Measurements from ENCODE around the gene SERINC4. TPM values are rescaled to one million over a fixed set of nuclear protein-coding genes. Genes with fewer than 3 reads are reported as not detected.

Gene SERINC4
- total and polyA plus RNA-seq, 2 donors (not counting 1 experiment from before 2014, with no cell fraction given): 0.32 TPM; not detected in 1

- Mint-ChIP-seq H3K27me3 (no peaks in the 10 kb centered on the region), H3K27ac (no peak overlapping the region), H3K4me3 (no peak overlapping the region), H3K4me1 (peaks cover 19% of the 10 kb centered on the region), H3K9me3 (ENCODE audit: insufficient read depth) (no peaks in the 10 kb centered on the region)
- ChIA-PET POLR2A (interaction anchor here (1.1 kb wide), 1 partner anchor 55 kb away, joined by 3 read pairs; the partner anchor contains the start of gene MFAP1), CTCF (interaction anchor here (0.7 to 11.4 kb wide), 16 partner anchors 9 to 146 kb away, joined by 4 to 150 read pairs (median 6); partner anchors contain the start of genes HYPK, MFAP1, PDIA3 and SERF2)
- Histone ChIP-seq H4K20me1 (ENCODE audit: control insufficient read depth, insufficient read depth, low read length, poor library complexity, severe bottlenecking) (peaks cover 50% of the 10 kb centered on the region), H3K9me3 (ENCODE audit: control extremely low read depth in 1 of 3, control insufficient read depth in 2 of 3, insufficient read depth in 1 of 3, low read length in 2 of 3) (no peaks in the 10 kb centered on the region), H3K36me3 (replicated peaks in 1 of 2; ENCODE audit: control extremely low read depth in 1 of 2, control insufficient read depth in 1 of 2, extremely low read depth in 1 of 2, insufficient read depth in 2 of 2, low read length in 1 of 2) (peaks cover 24 to 81% of the 10 kb centered on the region in 2 experiments), H3K4me3 (ENCODE audit: control extremely low read depth in 1 of 5, extremely low read depth in 1 of 5, insufficient read depth in 1 of 5, low read depth in 2 of 5, low read length in 4 of 5) (no peak overlapping the region), H3K27ac (ENCODE audit: low read length in 2 of 2) (no peak overlapping the region), H3K4me1 (ENCODE audit: control insufficient read depth in 2 of 2, insufficient read depth in 2 of 2, low read length in 2 of 2) (no peaks in the 10 kb centered on the region), H3K79me2 (ENCODE audit: control insufficient read depth, insufficient read depth, low read length) (no peaks in the 10 kb centered on the region), H3K27me3 (replicated peaks in 1 of 4; ENCODE audit: control extremely low read depth in 1 of 4, control insufficient read depth in 3 of 4, insufficient read depth in 4 of 4, low read length in 3 of 4) (no peaks in the 10 kb centered on the region), H3K9ac (ENCODE audit: low read length) (no peak overlapping the region), H2AFZ (ENCODE audit: insufficient read depth, low read depth, low read length, poor library complexity, severe bottlenecking) (no peak overlapping the region), H3K4me2 (replicated peaks; ENCODE audit: low read depth, low read length, poor library complexity, severe bottlenecking) (no peak overlapping the region)
- intact Hi-C loops (cut with micrococcal nuclease): loop anchor here (1.0 to 5.0 kb wide), 2 partner anchors 8 to 33 kb away; partner anchors contain the start of genes HYPK and SERINC4
- 68% methylated on average over 2 of the region's 5 CpGs for WGBS (ENCODE audit: insufficient coverage)
- ATAC-seq (ENCODE audit: low read depth): peak; percentile 78
- peak; percentile 74 for DNase-seq
- TF ChIP-seq CTCF (IDR thresholded peaks at IDR 0.05) (peak; percentile 90), EZH2 (IDR thresholded peaks at IDR 0.05; ENCODE audit: borderline replicate concordance, insufficient read depth, low read depth, low read length, poor library complexity, severe bottlenecking) (no peak)
Measured at GRCh38 chr15:43769584-43770228, 30.3 kb downstream of the SERINC4 start.

- Histone ChIP-seq H3K27me3 (replicated peaks in 1 of 4; ENCODE audit: control extremely low read depth in 1 of 4, control insufficient read depth in 3 of 4, insufficient read depth in 4 of 4, low read length in 3 of 4) (no peaks in the 10 kb centered on the region), H3K9me3 (ENCODE audit: control extremely low read depth in 1 of 3, control insufficient read depth in 2 of 3, insufficient read depth in 1 of 3, low read length in 2 of 3) (no peaks in the 10 kb centered on the region), H4K20me1 (ENCODE audit: control insufficient read depth, insufficient read depth, low read length, poor library complexity, severe bottlenecking) (peaks cover 37% of the 10 kb centered on the region), H3K9ac (ENCODE audit: low read length) (no peak overlapping the region), H3K36me3 (replicated peaks in 1 of 2; ENCODE audit: control extremely low read depth in 1 of 2, control insufficient read depth in 1 of 2, extremely low read depth in 1 of 2, insufficient read depth in 2 of 2, low read length in 1 of 2) (peaks cover 20 to 83% of the 10 kb centered on the region in 2 experiments), H3K4me2 (replicated peaks; ENCODE audit: low read depth, low read length, poor library complexity, severe bottlenecking) (no peak overlapping the region), H3K27ac (ENCODE audit: low read length in 2 of 2) (no peak overlapping the region), H3K4me3 (ENCODE audit: control extremely low read depth in 1 of 5, extremely low read depth in 1 of 5, insufficient read depth in 1 of 5, low read depth in 2 of 5, low read length in 4 of 5) (no peak overlapping the region), H2AFZ (ENCODE audit: insufficient read depth, low read depth, low read length, poor library complexity, severe bottlenecking) (no peak overlapping the region), H3K79me2 (ENCODE audit: control insufficient read depth, insufficient read depth, low read length) (peaks cover 11% of the 10 kb centered on the region), H3K4me1 (ENCODE audit: control insufficient read depth in 2 of 2, insufficient read depth in 2 of 2, low read length in 2 of 2) (no peaks in the 10 kb centered on the region)
- no peak overlapping the region for H3K4me3 Mint-ChIP-seq
- no CpG with 5 or more reads among the region's 2 CpGs for WGBS (ENCODE audit: insufficient coverage)
- intact Hi-C loops (cut with micrococcal nuclease): no loop called here
- H3K27me3 Mint-ChIP-seq: no peaks in the 10 kb centered on the region
- CTCF ChIA-PET: no interaction called here
- no peak overlapping the region for H3K27ac Mint-ChIP-seq
- ATAC-seq (ENCODE audit: low read depth) (no peak), DNase-seq (no peak)
- POLR2A ChIA-PET: no interaction called here
- no peaks in the 10 kb centered on the region for H3K9me3 Mint-ChIP-seq (ENCODE audit: insufficient read depth)
- no peaks in the 10 kb centered on the region for H3K4me1 Mint-ChIP-seq
- TF ChIP-seq CTCF (IDR thresholded peaks at IDR 0.05) (no peak), EZH2 (IDR thresholded peaks at IDR 0.05; ENCODE audit: borderline replicate concordance, insufficient read depth, low read depth, low read length, poor library complexity, severe bottlenecking) (no peak)
Measured at GRCh38 chr15:43763819-43764446, 36.1 kb downstream of the SERINC4 start.
